HG03442 (cell line): Measurements from ENCODE around the gene METRNL.

ENCODE experiments used
- ATAC-seq: cut with Tn5 transposase; IDR thresholded peaks from one replicate; pipeline ENCODE4 v1.9.1; 2021; ENCODE audit warnings: mild to moderate bottlenecking, moderate library complexity; ENCODE audit not compliant: unreplicated experiment

Gene METRNL

DNA sequence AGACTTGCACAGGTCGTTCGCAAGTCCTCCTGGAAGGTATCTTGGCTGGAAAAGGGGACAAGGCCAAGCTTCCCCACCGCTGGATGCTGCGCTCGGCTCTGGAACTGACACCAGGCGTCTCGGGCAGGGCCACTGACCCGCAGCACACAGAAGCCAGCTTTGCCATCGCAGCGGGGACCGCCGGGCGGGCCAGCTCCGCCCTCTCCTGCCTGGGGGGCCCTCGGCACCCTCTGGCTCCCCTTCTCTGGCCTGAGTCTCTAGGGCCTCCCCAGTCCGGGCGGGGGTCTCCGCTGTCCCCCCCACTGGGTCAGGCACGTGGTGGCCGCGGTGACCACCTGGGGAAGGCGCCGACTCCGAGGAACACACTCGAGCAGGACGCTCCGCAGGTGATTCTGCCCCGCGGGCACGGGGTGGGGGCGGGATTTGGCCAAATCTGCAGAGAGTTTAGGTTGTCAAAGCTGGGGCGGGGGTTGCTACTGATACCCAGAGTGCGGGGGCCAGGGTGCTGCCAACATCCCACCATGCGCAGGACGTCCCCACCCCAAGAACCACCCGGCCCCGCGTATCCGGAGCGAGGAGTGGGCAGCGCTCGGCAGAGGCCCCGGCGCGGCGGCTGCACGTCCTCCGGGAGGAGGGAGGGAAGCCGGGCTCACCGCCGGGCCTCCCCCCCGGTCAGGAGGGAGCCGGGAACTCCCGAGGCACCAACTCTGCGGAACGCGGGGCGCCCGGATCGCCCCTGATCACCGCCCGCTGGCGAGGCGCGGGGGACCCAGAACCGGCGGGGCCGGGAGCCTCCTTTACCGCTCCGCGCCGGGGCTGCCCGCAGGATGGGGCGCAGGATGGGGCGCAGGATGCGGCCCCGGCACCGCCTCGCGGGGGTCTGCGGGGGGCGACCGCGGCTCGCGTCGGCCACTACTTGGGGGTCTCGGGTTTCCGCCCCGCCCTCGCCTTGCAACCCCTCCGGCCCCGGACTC, 744 bp upstream of the METRNL start:
- ATAC-seq, result no peak

DNA sequence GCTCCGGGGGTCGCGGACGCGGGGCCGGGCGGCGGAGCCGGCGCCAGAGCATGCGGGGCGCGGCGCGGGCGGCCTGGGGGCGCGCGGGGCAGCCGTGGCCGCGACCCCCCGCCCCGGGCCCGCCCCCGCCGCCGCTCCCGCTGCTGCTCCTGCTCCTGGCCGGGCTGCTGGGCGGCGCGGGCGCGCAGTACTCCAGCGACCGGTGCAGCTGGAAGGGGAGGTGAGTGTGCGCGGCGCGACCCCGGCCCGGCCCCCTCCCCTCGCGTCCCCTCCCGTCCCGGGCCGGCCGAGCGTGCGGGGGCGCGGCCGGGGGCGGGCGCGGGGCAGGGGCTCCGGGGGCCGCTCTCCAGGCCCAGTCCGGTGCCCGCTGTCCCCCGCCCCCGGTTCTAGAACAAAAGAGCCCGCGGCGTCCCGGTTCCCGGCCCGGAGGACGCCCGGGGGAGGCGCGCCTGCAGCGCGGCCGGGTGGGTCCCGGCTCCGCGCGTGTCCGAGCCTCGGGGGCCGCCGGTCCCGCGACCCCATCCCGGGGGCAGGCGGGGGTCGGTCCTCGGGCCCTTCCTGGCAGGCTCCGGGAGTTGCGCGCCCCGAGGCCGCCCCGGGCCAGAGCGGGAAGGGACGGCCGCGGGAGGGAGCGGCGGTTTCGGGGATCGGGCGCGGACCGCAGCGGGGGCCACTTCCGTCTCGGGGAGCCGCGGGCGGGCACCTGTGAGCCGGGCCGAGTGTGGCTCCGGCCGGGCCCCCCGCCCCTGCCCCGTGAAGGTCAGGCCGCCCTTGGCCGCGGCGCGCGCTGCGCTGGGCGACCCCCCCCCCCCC, 563 bp downstream of the METRNL start:
- ATAC-seq, result peak; percentile 11

DNA sequence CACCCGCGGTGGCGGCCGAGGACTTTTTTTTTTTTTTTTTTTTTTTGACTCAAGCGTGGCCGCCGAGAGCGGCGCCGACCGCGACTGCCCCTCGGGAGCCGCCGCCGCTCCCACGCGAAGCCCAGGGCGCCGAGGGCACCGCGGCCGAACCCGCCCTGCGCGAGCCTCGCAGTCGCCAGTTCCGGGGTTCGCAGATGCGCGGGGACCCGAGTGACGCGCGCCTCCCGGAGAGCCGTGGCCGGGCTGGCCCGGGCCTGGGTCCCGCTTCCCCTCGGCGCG, 1.1 kb downstream of the METRNL start:
- no peak for ATAC-seq

DNA sequence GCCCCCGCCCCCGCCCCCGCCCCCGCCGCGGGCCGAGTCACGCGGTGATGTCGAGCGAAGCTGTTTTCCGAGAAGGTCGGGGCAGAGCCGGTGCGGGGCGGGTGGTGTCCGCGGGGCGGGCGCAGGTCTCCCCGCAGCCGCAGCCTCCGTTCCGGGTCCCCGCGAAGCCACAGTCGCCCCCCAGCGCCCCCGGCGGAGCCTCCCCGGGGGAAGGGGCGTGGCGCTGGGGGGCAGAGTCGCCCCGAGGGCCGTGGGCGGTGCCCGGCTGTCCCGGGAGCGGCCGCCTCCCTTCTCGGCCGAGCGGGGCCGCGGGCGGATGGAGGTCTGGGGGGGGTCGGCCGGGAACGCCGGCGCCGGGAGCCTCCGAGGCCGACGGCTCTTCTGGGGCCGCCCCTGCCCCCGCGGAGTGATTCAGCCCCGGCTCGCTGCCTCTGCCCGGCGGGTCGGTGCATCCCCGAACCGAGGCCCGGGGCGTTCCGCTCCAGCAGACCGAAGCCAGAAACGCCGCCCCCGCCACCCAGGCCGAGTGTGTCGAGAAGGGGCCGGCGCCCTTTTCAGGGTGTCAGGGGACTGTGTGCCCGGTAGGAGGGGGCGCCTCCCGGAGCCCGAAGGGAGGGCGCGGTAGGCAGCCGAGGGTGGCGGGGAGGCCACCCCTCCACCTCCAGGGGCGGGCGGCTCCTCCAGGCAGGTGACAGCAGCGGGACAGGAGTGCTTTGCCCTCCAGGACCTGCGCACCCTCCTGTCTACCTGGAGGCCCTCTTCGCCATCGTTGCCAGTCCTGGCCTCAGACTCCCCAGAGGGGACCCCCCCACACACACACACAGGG, 1.7 kb downstream of the METRNL start:
- ATAC-seq, result no peak

DNA sequence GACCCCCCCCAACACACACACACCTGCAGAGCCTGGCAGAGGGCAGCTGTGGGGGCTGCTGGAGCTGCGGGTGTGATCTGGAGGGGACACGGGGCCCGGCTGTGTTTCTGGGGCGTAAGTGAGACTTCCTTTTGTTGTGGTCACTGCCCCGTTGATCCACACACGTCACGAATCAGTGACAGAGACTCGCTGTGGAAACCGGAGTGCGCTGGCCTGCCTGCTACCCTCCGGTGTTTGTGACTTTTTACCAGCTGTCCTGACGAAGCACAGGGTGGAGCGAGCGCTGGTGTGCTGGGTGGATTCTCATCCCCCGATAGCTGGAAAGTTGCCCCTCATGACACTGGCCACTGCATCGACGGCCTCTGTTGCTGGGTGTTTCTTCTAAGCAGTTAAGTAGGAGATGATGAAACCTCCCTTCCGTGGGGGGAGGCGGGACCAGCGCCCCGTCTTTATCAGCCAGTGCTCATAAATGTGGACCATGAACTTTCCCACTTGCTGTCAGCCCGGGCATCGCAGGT, 2.3 kb downstream of the METRNL start:
- no peak for ATAC-seq

DNA sequence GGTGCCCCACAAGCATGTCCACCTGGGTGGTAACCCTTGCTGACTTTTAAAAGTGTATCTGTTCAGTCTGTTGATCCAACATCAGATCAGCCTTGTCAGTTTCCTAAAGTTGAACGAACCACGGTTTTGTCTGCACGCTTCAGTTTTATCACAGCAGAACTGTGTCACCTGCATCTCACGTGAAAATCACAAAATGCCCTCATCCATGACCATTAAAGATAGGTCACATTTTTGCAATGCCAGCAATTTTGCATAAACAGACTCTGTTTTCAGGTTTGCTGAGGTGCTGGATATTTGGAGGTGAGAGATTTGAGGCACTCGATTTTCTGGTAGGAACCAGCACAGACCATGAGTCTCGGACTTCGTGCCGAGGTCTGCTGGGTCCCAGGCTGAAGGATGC, 3.0 kb downstream of the METRNL start:
- ATAC-seq, result no peak

DNA sequence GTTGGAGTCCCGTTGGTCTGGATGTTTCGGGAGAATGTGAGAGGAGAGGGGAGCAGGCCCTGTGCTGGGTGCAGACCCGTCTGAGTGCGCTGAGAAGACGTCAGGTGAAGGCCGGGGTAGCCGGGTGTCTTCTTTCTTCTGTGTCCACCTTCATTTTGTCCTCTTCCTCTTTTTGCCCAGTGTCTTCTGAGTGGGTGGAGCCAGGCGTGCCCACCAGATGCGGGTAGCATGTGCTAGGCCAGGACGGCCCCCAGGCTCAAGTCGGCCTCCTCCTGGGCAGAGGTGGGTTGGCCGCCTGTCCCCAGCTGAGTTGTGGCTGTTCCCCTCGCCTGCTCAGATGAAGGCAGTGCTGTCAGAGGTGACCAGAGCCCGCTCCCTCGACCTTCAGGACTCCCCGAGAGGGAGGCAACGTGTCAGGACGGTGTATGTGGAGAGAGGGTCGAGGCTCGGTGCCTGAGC, 3.5 kb downstream of the METRNL start:
- no peak for ATAC-seq

DNA sequence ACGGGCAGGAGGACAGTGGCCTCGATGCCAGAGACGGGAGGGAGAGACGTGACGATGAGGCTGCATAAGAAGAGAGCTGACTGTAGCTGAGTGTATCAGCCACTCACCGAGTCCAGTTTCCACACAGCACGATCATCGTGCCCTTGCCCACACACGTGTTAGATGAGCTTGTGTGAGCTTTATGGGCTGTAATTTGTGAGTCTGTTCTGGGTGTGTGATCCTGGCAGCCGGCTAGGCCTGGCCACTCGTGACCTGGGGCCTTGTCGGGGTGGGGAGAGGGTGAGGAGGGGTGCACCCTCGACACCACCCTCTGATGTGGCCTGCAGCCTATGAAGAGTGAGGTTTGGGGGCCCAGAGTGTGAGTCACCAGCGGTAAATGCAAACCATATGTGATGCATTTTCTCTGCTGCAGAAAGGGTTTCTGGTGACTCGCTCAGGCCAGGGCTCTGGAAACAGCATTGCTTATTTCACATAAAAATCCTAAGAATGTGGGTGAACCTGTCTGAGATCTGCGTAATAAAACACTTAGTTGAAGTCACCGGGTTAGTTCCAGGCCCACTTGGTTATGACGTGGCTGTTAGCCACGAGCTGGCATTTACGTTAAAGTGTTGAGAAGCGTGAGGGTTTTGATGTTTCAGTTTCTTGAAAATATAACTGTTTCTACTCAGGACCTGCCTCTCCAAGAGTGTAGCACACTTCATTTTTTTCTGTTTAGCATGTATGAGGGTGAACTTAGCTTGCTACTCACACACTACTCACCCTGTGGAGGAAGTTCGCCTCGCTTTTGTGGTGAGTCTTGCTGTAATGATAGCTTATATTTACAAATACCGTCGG, 4.2 kb downstream of the METRNL start:
- ATAC-seq, result no peak

DNA sequence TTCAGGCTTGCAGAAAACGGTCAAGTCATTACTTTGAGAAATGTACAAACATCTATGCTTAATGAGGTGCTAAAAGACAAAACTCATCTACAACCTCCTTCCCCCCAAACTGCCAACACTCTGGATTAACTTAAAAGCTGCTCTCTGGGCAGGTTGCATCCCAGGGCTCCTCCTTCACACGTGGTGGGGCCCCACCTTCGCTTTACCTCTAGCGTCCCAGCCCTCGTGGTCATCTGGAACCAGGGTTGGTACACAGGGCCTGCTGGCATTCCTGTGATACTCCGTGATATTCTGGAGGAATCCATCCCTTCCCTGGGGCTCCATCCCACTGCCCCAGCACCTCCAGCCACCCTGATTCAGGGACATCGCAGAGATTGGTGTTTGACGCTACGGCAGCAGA, 4.8 kb downstream of the METRNL start:
- ATAC-seq, result no peak

DNA sequence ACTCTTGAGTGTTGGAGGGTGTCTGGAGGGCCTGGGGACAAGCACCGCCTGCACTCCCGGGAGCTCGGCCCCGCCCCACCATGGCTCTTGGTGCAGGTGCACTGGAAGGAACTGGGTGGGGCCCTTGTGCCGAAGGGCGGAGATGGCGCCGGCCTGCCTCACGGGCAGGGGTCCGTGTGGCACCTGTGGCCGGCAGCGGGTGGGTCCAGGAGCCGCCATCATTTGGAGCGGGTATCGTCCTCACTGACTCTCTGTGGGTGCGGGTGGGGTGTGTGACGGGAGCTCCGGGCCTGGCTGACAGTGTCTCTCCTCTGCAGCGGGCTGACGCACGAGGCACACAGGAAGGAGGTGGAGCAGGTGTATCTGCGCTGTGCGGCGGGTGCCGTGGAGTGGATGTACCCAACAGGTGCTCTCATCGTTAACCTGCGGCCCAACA, 5.2 kb downstream of the METRNL start:
- ATAC-seq, result no peak

DNA sequence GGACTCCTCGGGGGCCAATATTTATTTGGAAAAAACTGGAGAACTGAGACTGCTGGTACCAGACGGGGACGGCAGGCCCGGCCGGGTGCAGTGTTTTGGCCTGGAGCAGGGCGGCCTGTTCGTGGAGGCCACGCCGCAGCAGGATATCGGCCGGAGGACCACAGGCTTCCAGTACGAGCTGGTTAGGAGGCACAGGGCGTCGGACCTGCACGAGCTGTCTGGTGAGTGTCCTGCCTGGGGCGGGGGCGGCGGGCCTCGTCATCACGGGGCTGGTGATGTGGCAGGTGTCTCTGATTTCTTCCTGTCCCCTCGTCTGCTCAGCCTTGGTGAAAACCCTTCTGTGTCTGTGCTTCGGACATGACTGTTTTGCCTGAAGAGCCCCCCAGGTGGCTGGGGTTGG, 5.7 kb downstream of the METRNL start:
- ATAC-seq, result no peak

DNA sequence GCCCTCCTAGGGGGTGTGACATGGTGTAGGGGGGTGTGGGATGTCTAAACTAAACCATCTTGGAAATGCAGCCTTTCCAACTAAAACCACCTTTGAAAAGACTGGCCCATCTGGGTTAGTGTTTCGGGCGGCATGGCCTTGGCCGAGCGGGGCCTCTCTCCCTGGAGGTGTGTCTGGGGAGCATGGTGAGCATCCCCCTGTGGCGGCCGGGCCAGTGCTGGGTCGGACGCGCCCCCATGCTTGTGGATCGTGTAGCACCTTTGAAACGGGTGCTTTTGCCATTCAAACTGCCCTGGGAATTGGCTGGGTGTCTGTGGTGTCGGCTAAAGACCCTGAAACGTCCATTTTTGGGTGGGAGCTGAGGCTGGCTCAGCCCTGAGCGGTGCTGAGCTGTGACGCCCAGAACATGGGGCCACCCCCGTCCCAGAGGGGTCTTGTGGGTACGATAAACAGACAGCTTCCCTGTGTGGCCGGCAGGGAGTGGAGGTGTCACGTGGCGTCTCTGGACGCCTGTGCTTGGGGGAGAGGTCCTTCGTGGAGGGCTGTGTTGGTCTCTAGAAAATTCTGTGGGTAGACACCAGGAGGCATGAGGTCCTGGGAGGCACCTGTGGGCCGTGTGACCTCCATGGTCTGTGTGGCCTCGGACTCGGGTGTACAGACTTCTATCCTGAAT, 6.3 kb downstream of the METRNL start:
- no peak for ATAC-seq

DNA sequence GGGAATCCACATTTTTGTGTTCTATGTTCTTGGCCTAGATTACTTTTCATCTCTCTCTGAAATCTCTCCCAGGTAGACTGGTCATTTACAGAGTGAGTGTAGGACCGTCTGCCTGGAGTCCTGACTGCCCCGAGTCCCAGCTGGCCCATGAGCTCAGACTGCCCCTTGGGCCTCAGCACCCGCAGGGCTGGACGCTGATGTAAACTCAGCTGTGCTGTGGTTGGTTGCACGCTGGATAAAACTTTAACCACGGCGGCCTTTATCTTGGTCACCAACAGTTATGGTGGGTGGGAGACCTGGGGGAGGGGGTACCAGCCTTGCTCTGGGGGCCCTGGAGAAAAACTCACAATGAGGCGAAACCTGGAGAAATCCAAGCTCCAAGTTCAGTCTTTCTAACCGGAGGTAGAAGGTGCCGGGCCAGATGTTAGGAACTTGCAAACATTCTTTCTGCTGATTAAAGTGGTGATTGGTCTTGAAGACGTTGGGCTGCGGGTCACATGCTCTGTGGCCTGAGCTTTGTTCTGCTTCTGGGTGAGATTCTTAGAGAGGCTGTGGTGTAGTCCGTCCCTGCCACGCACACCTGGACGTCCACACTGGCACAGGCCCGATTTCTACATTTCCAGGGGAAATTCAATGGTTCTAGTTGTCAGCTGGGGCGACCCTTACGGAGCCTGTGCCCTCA, 6.9 kb downstream of the METRNL start:
- no peak for ATAC-seq

DNA sequence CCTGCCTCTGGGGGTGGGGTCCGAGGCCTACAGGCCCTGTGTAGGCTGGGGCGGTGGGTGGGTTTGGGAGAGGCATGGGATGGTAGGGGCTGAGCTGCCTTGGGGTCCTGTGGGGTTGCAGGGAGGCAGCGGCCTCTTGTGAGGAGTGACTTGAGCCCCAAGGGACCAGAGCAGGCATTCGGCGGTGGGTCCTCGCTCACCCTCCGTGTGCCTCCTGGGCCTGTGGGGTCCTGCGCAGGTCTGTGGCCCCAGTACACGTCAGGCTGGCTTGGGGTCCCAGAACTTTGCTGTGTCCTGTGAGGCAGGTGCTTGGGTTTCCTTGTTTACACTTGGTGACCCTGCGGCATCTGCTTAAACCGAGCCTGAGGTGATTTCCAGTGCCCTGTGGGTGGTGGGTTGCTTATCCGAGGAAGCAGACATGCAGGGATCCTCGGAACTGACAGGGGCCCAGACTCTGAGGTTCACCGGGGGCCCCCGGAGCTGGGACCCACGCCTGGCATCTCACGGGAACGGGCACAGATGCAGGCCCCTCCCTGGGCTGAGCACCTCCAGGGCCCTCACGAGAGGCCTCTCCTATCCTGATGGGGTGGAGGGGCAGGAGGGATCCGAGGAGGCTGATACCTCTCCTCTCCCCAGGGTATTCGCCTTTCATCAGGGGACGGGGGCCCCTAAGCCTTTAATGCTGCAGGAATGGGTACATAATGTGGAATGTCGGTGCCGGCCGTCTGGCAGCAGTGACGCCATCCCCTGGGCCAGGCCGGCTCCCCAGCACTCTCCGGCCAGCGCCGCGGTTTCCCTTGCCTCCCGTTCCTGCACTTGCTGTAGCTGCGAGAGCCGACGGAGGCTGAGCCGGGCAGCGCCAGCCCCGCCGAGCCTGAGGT, 7.7 kb downstream of the METRNL start:
- no peak for ATAC-seq

DNA sequence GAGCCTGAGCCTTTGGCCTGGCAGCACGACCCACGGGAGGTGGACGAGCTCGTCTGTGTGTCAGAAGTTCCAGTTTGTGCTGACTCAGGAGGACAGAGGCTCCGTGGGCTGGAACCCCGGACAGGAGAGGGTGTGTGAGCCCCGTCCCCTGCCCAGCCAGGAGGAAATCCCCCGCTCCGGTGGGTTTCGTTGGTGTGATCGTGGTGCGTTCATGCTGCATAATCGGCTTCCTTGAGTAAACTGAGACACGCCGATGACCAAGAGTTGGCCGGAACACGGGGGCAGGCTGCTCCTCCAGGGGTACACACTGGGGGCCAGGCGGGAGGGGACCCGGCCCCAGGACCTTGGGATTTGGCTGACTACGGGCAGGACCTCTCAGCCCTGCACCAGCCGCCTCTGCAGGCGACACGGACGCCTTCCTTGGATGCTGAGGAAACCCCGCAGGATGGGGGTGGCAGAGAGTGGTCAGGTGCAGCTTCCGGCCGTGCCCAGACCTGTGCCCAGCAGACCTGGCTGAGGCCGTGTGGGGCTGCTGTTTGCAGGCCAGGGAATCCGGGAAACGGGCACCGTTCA, 8.5 kb downstream of the METRNL start:
- ATAC-seq, result no peak

DNA sequence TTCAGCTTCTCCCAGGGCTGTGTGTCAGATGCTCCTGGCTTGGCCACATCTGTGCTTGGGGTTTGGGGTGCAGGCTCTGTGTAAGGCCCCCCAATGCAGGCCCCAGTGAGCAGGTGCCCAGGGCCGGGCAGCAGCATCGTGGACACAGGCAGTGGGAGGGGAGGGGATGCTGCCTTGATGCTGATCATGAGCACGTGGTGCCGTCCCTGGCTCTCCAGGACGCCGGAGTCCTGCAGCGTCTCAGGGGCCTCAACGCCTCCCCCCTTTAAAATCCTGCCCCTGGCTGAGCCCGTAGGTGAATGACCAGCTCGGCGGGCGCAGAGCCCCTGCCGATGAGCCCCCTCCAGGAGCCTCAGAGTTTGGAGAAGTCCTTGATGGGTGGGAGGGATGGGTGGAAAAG, 9.0 kb downstream of the METRNL start:
- no peak for ATAC-seq

DNA sequence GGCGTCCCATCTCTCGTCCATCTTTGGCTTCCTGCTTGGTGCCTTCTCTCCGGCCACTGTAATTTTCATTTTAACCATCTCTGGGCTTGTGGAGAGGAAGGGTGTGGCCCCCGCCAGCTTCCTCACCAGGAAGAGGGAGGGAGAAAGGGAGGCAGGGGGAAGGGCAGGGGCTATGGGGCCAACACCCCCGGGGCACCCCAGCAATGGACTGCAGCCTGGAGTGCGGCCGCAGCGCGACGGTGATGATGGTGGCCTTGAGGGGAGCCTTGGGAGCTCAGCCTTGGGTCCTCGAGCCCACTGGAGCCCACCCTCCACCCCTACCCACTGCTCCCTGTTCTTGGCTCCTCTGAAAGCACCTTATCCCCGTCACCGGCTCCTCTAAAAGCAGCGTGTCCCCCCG, 9.5 kb downstream of the METRNL start:
- no peak for ATAC-seq
